PFSK-1 (cell line): Measurements from ENCODE around the gene POLL.

Source experiments
- FOXP2 ChIP-seq: optimal IDR thresholded peaks from 2 replicates; pipeline ENCODE3; 2011; ENCODE audit warnings: borderline replicate concordance, control low read depth, inconsistent platforms; ENCODE audit not compliant: insufficient read depth; ENCODE audit errors: extremely low read length, extremely low read depth
- POLR2AphosphoS5 ChIP-seq: IDR thresholded peaks from 2 replicates; pipeline ENCODE4 v1.6.1; 2012; ENCODE audit warnings: low read depth, mild to moderate bottlenecking, control low read depth, low read length, moderate library complexity
- REST ChIP-seq, 2 experiments: IDR thresholded peaks; 2 replicates each; pipeline versions ENCODE4 v1.6.1 to v1.8.0; 2011 to 2012; ENCODE audit warnings: low read depth in 2 of 2, low read length in 2 of 2, control low read depth in 1 of 2, inconsistent platforms in 1 of 2, mild to moderate bottlenecking in 1 of 2, moderate library complexity in 1 of 2; ENCODE audit not compliant: insufficient read depth in 1 of 2
- SIN3A ChIP-seq: IDR thresholded peaks from 2 replicates; pipeline ENCODE4 v1.6.1; 2012; ENCODE audit warnings: mild to moderate bottlenecking, low read length, moderate library complexity, borderline replicate concordance; ENCODE audit not compliant: insufficient read depth
- TAF1 ChIP-seq: IDR thresholded peaks from 2 replicates; pipeline ENCODE4 v1.6.1; 2012; ENCODE audit warnings: low read length, control low read depth, borderline replicate concordance; ENCODE audit not compliant: insufficient read depth

DNA sequence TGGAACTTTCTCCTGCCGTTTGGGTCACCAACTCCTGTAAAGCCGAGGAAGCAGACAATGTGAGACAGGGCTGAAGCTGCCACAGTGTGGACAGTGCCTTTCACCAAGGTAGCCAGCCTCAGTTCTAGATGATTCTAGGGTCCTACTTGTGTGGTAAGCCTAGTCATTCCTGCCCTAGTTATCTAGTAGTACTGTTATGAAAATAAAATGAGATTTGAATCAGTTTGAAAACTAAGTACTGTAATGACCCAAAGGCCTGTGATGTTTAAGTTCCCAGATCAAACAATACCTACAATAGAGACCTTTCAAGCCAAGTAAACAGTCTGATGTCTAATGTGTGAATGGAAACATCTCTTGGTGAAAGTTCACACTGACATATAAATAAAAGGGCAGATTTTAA lies 37.1 kb downstream of the POLL start:
- no peak for TF ChIP-seq SIN3A
- no peak for TF ChIP-seq POLR2AphosphoS5
- TF ChIP-seq REST (IDR thresholded peaks at IDR 0.05; ENCODE audit: insufficient read depth in 1 of 2, low read depth in 2 of 2, low read length in 2 of 2): no peak
- no peak for TF ChIP-seq TAF1
- no peak for TF ChIP-seq FOXP2
